Muscle layer of duodenum (tissue), 2 donors: ENCODE measurements around the gene DMRT2.
A peak's percentile ranks its signal among the peaks of the same experiment; 100 is the strongest.

Experiments used
- H3K27ac ChIP-seq: one replicate; pipeline ENCODE4 v1.7.0; 2013; ENCODE audit warnings: mild to moderate bottlenecking, low read length
- H3K27me3 ChIP-seq: one replicate; pipeline ENCODE4 v1.7.0; 2013; ENCODE audit warnings: low read depth, mild to moderate bottlenecking, control low read depth, low read length
- H3K36me3 ChIP-seq, 2 donors: one replicate each; pipeline ENCODE4 v1.7.0; 2013; ENCODE audit warnings: low read length in 2 of 2, control low read depth in 1 of 2, mild to moderate bottlenecking in 1 of 2; ENCODE audit not compliant: insufficient read depth in 2 of 2, control insufficient read depth in 1 of 2
- H3K4me1 ChIP-seq, 2 donors: one replicate each; pipeline ENCODE4 v1.7.0; 2013; ENCODE audit warnings: low read length in 2 of 2, mild to moderate bottlenecking in 2 of 2, control low read depth in 1 of 2, moderate library complexity in 1 of 2; ENCODE audit not compliant: insufficient read depth in 2 of 2, control insufficient read depth in 1 of 2
- H3K4me3 ChIP-seq, 2 donors: one replicate each; pipeline ENCODE4 v1.7.0; 2013; ENCODE audit warnings: low read length in 2 of 2, low read depth in 1 of 2, mild to moderate bottlenecking in 1 of 2
- H3K9me3 ChIP-seq, 2 donors: one replicate each; pipeline ENCODE4 v1.7.0; 2013; ENCODE audit warnings: low read length in 2 of 2, control low read depth in 1 of 2, mild to moderate bottlenecking in 1 of 2; ENCODE audit not compliant: control insufficient read depth in 1 of 2
- donor health status: healthy.

DMRT2 gene

GRCh38 chr9:1050125-1050895 is at the start of gene DMRT2:
Gene DMRT2 (plus strand): TSS chr9:1050357. CDS start chr9:1051614, 1,257 bp downstream.
- peaks cover 80% of the 10 kb centered on the region for H3K27me3 ChIP-seq
- H3K9me3 ChIP-seq = no peaks in the 10 kb centered on the region
- H3K4me1 ChIP-seq = peaks cover 12 to 58% of the 10 kb centered on the region in 2 donors
- H3K4me3 ChIP-seq = peak within 1 kb of the TSS in 1 of 2 donors; percentile 50
- no peaks in the 10 kb centered on the region for H3K36me3 ChIP-seq
- no peak within 1 kb of the TSS for H3K27ac ChIP-seq

- Histone ChIP-seq H3K4me3 (no peak overlapping the region), H3K27me3 (no peaks in the 10 kb centered on the region), H3K36me3 (no peaks in the 10 kb centered on the region), H3K27ac (no peak overlapping the region), H3K4me1 (no peaks in the 10 kb centered on the region), H3K9me3 (no peaks in the 10 kb centered on the region)
These were observed 48.3 kb upstream of the DMRT2 start for GRCh38 chr9:1001838-1002237.

GRCh38 chr9:1002678-1003077 is 47.5 kb upstream of the DMRT2 start:
- Histone ChIP-seq H3K4me1 (no peaks in the 10 kb centered on the region), H3K27me3 (no peaks in the 10 kb centered on the region), H3K9me3 (no peaks in the 10 kb centered on the region), H3K36me3 (no peaks in the 10 kb centered on the region), H3K4me3 (no peak overlapping the region), H3K27ac (no peak overlapping the region)

- H3K27me3 ChIP-seq = peaks cover 9% of the 10 kb centered on the region
- H3K27ac ChIP-seq = no peak overlapping the region
- no peaks in the 10 kb centered on the region for H3K9me3 ChIP-seq
These were observed 45.0 kb upstream of the DMRT2 start for GRCh38 chr9:1005043-1005667.

GRCh38 chr9:1007312-1007711 is 42.8 kb upstream of the DMRT2 start:
- Histone ChIP-seq H3K27ac (no peak overlapping the region), H3K27me3 (peaks cover 9% of the 10 kb centered on the region), H3K36me3 (no peaks in the 10 kb centered on the region), H3K9me3 (no peaks in the 10 kb centered on the region), H3K4me1 (no peaks in the 10 kb centered on the region), H3K4me3 (no peak overlapping the region)

More at GRCh38 chr9:1005043-1005667, 45.0 kb upstream of the DMRT2 start:
- H3K4me3 ChIP-seq = no peak overlapping the region
- no peaks in the 10 kb centered on the region for H3K36me3 ChIP-seq
- no peaks in the 10 kb centered on the region for H3K4me1 ChIP-seq

- H3K4me1 ChIP-seq = no peaks in the 10 kb centered on the region
- H3K9me3 ChIP-seq = no peaks in the 10 kb centered on the region
- peaks cover 9% of the 10 kb centered on the region for H3K27me3 ChIP-seq
- no peaks in the 10 kb centered on the region for H3K36me3 ChIP-seq
- H3K4me3 ChIP-seq = no peak overlapping the region
- H3K27ac ChIP-seq = no peak overlapping the region
These were observed 41.9 kb upstream of the DMRT2 start for GRCh38 chr9:1008216-1008615.

GRCh38 chr9:1009101-1009707 is 41.0 kb upstream of the DMRT2 start:
- Histone ChIP-seq H3K36me3 (no peaks in the 10 kb centered on the region), H3K9me3 (no peaks in the 10 kb centered on the region), H3K4me1 (no peaks in the 10 kb centered on the region), H3K27ac (no peak overlapping the region), H3K27me3 (peaks cover 9% of the 10 kb centered on the region), H3K4me3 (no peak overlapping the region)

- H3K4me1 ChIP-seq = no peaks in the 10 kb centered on the region
- no peak overlapping the region for H3K27ac ChIP-seq
- no peaks in the 10 kb centered on the region for H3K9me3 ChIP-seq
- H3K4me3 ChIP-seq = no peak overlapping the region
- H3K27me3 ChIP-seq = peaks cover 8% of the 10 kb centered on the region
- H3K36me3 ChIP-seq = no peaks in the 10 kb centered on the region
These were observed 37.1 kb upstream of the DMRT2 start for GRCh38 chr9:1013021-1013420.

- Histone ChIP-seq H3K27me3 (no peaks in the 10 kb centered on the region), H3K36me3 (no peaks in the 10 kb centered on the region), H3K4me1 (no peaks in the 10 kb centered on the region), H3K9me3 (no peaks in the 10 kb centered on the region), H3K27ac (no peak overlapping the region), H3K4me3 (no peak overlapping the region)
These were observed 35.9 kb upstream of the DMRT2 start for GRCh38 chr9:1014225-1014624.

GRCh38 chr9:1014640-1015039 is 35.5 kb upstream of the DMRT2 start:
- Histone ChIP-seq H3K27me3 (no peaks in the 10 kb centered on the region), H3K4me1 (no peaks in the 10 kb centered on the region), H3K4me3 (no peak overlapping the region), H3K9me3 (no peaks in the 10 kb centered on the region), H3K27ac (no peak overlapping the region), H3K36me3 (no peaks in the 10 kb centered on the region)

- Histone ChIP-seq H3K4me1 (no peaks in the 10 kb centered on the region), H3K27ac (no peak overlapping the region), H3K27me3 (no peaks in the 10 kb centered on the region)
These were observed 32.0 kb upstream of the DMRT2 start for GRCh38 chr9:1018121-1018520.

More at GRCh38 chr9:1018121-1018520, 32.0 kb upstream of the DMRT2 start:
- Histone ChIP-seq H3K36me3 (no peaks in the 10 kb centered on the region), H3K9me3 (peaks cover 3 to 12% of the 10 kb centered on the region in 2 donors), H3K4me3 (no peak overlapping the region)
